ENCODE measurements around the gene TANGO2. TPM values are rescaled to one million over a fixed set of nuclear protein-coding genes. Genes with fewer than 3 reads are reported as not detected.

Gene TANGO2
- total and polyA plus RNA-seq, 9 of the 15 experiments (the other 6 are each of a cell fraction or from before 2014, with no cell fraction given), result 15.5 to 94.9 (median 70.1) TPM

GRCh38 chr22:20021196-20022181 lies 579 bp downstream of the TANGO2 start (continued):
- TF ChIP-seq, protein P1, sequence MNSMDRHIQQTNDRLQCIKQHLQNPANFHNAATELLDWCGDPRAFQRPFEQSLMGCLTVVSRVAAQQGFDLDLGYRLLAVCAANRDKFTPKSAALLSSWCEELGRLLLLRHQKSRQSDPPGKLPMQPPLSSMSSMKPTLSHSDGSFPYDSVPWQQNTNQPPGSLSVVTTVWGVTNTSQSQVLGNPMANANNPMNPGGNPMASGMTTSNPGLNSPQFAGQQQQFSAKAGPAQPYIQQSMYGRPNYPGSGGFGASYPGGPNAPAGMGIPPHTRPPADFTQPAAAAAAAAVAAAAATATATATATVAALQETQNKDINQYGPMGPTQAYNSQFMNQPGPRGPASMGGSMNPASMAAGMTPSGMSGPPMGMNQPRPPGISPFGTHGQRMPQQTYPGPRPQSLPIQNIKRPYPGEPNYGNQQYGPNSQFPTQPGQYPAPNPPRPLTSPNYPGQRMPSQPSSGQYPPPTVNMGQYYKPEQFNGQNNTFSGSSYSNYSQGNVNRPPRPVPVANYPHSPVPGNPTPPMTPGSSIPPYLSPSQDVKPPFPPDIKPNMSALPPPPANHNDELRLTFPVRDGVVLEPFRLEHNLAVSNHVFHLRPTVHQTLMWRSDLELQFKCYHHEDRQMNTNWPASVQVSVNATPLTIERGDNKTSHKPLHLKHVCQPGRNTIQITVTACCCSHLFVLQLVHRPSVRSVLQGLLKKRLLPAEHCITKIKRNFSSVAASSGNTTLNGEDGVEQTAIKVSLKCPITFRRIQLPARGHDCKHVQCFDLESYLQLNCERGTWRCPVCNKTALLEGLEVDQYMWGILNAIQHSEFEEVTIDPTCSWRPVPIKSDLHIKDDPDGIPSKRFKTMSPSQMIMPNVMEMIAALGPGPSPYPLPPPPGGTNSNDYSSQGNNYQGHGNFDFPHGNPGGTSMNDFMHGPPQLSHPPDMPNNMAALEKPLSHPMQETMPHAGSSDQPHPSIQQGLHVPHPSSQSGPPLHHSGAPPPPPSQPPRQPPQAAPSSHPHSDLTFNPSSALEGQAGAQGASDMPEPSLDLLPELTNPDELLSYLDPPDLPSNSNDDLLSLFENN (IDR thresholded peaks at IDR 0.05; ENCODE audit: low read depth in 2 of 2, low read length in 2 of 2), result 0 out of 4 replicates have a peak, but pooled peaks of 1 of the 2 experiments have one; percentile 12
- no peak for TF ChIP-seq TRIM24 (IDR thresholded peaks at IDR 0.05)
- TF ChIP-seq PHF8 (IDR thresholded peaks at IDR 0.05; ENCODE audit: borderline replicate concordance, low read length), result peak; percentile 100; the same call in 1 of the 2 replicates
- TF ChIP-seq, protein P2, sequence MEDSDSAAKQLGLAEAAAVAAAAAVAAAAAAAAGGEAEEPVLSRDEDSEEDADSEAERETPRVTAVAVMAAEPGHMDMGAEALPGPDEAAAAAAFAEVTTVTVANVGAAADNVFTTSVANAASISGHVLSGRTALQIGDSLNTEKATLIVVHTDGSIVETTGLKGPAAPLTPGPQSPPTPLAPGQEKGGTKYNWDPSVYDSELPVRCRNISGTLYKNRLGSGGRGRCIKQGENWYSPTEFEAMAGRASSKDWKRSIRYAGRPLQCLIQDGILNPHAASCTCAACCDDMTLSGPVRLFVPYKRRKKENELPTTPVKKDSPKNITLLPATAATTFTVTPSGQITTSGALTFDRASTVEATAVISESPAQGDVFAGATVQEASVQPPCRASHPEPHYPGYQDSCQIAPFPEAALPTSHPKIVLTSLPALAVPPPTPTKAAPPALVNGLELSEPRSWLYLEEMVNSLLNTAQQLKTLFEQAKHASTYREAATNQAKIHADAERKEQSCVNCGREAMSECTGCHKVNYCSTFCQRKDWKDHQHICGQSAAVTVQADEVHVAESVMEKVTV (CRISPR knock-in tag; IDR thresholded peaks at IDR 0.05), result peak; percentile 22; the same call in 1 of the 2 replicates
- no peak for TF ChIP-seq ZNF780A (CRISPR knock-in tag; IDR thresholded peaks at IDR 0.05)
- no peak for TF ChIP-seq SMARCE1 (IDR thresholded peaks at IDR 0.05)
- no peak for TF ChIP-seq TAF1 (IDR thresholded peaks at IDR 0.05; ENCODE audit: control insufficient read depth, extremely low read depth, insufficient read depth, low read length, severe bottlenecking)
- peak; percentile 28 for TF ChIP-seq SMARCB1 (IDR thresholded peaks at IDR 0.05; ENCODE audit: insufficient read length, low read depth)
- TF ChIP-seq TCF7L2 (IDR thresholded peaks at IDR 0.05; ENCODE audit: low read depth, low read length), result no peak
- TF ChIP-seq FOXP4 (CRISPR knock-in tag; IDR thresholded peaks at IDR 0.05; ENCODE audit: borderline replicate concordance), result no peak
- no peak for TF ChIP-seq BMI1 (IDR thresholded peaks at IDR 0.05; ENCODE audit: low read length)
- no peak for TF ChIP-seq GATAD2A (IDR thresholded peaks at IDR 0.05)
- TF ChIP-seq CTCFL (IDR thresholded peaks at IDR 0.05; ENCODE audit: borderline replicate concordance, insufficient read depth, low read depth, low read length, poor library complexity, severe bottlenecking), result no peak
- no peak for TF ChIP-seq YBX1 (IDR thresholded peaks at IDR 0.05)
- TF ChIP-seq PHB (CRISPR knock-in tag; IDR thresholded peaks at IDR 0.05), result no peak
- peak; percentile 71; the same call in 1 of the 2 replicates for TF ChIP-seq E2F3 (CRISPR knock-in tag; IDR thresholded peaks at IDR 0.05)

Measured in K562 (cell line).